Right lobe of liver (tissue), 4 donors: ENCODE measurements around the gene AKAP8L.

Experiments
- CTCF ChIP-seq, 4 donors: fragments of 200-600 bp in 3 of 4; fragments of 450-650 bp in 1 of 4; IDR thresholded peaks; one replicate each; pipeline versions ENCODE4 v1.5.1 to v1.8.0; 2016 to 2022; ENCODE audit warnings: antibody characterized with exemption in 4 of 4, mild to moderate bottlenecking in 2 of 4
- POLR2A ChIP-seq: fragments of 450-650 bp; IDR thresholded peaks from one replicate; pipeline ENCODE4 v1.6.1; 2017; ENCODE audit warnings: antibody characterized with exemption, mild to moderate bottlenecking
- donor health status: DM: no; HTN: no; CAD: no.
- donor health status: DM: no; HTN: no; CAD: no.
- donor health status: DM: no; HTN: yes; CAD: no.

GRCh38 chr19:15428956-15429824 is 10.4 kb upstream of the AKAP8L start:
- TF ChIP-seq CTCF (IDR thresholded peaks at IDR 0.05) (no peak), POLR2A (no peak)
